SJCRH30 (cell line): ENCODE results near the gene SMIM20. TPM values are rescaled to one million over a fixed set of nuclear protein-coding genes. Genes with fewer than 3 reads are reported as not detected.

ENCODE experiments used
- DNase-seq, 2 experiments: peaks; one replicate each; pipeline ENCODE4 v3.0.0-alpha.2; 2015 to 2020
- H3K27ac ChIP-seq: fragments of 250-450 bp; sonication (Bioruptor Pico); 2 replicates; pipeline ENCODE4 v1.5.1; 2020; ENCODE audit warnings: mild to moderate bottlenecking, moderate library complexity
- H3K27me3 ChIP-seq: fragments of 250-450 bp; sonication (Bioruptor Pico); 2 replicates; pipeline ENCODE4 v1.5.1; 2020; ENCODE audit warnings: mild to moderate bottlenecking, moderate library complexity
- H3K36me3 ChIP-seq: fragments of 250-450 bp; sonication (Bioruptor Pico); 2 replicates; pipeline ENCODE4 v1.5.1; 2020; ENCODE audit warnings: mild to moderate bottlenecking, moderate library complexity
- H3K4me1 ChIP-seq: fragments of 250-450 bp; sonication (Bioruptor Pico); 2 replicates; pipeline ENCODE4 v1.5.1; 2020; ENCODE audit warnings: mild to moderate bottlenecking, moderate library complexity
- H3K4me3 ChIP-seq: fragments of 250-450 bp; sonication (Bioruptor Pico); 2 replicates; pipeline ENCODE4 v1.5.1; 2020; ENCODE audit warnings: mild to moderate bottlenecking, moderate library complexity
- H3K9me3 ChIP-seq: fragments of 250-450 bp; sonication (Bioruptor Pico); replicated peaks from 2 replicates; pipeline ENCODE4 v1.5.1; 2020; ENCODE audit warnings: mild to moderate bottlenecking, moderate library complexity
- total RNA-seq: library from RNA; depleted of rRNA; stranded (reverse); fragments of >200 nt; shearing (Covaris generic); gene quantifications from 2 replicates; pipeline ENCODE4 v1.2.3, GENCODE V29; 2014

The SMIM20 gene
- total RNA-seq, 1 experiment from 2014 or later: 40.6 TPM

DNA sequence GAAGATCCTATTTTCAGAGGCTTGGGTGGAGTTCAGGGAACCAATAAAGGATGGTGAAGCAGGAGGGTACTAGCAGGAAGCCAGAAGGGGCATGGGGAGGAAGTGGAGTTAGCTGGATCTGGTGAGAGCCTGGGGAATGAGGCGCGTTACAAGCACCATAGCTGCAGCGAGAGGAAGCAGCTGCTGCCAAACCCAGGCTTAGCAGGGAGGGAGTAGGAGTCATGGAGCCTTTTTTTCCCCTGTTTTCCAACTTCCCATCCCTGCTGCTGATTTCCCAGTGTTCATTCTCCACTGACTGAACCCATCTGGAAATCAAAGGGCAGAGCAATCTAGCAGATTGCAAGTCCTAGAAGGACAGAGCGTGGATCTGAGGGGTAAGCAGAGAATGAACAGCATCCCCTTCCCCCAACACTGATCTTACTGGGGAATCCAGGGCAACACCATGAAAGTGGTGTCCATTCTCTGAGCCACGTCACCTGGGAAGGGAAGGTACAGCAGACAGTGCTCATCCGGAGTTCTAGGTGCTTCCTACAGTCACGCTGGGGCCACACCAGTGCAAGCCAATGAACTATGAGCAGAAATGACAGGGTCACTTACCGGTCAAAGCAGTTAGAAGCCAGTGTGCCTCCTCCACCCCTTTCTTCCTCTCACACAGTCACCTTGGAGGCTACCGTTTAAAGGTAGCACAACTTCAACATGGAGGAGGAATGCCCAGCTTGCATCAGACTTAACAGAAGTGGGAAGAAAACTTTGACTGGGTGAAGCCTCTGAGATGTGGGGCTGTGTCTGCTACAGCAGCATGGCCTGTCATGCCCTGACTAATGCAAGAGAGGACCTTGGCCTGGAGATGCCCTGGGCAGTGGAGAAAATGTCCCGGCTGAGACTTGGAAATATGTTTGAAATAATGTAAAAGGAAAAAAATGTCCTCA, 36.7 kb downstream of the SMIM20 start:
- Histone ChIP-seq H3K9me3 (no peaks in the 10 kb centered on the region; the same call in 1 of the 2 replicates), H3K36me3 (no peaks in the 10 kb centered on the region), H3K4me1 (peaks cover 28% of the 10 kb centered on the region), H3K27ac (no peak overlapping the region), H3K27me3 (0 out of 2 replicates have a peak, but pooled peaks cover 2% of the 10 kb centered on the region), H3K4me3 (no peak overlapping the region)
- peak; percentile 64 to 72 for DNase-seq

GRCh38 chr4:25951390-25951952, 37.5 kb downstream of the SMIM20 start:
- no peak for DNase-seq
- no peak overlapping the region for H3K27ac ChIP-seq
- 0 out of 2 replicates have a peak, but pooled peaks cover 2% of the 10 kb centered on the region for H3K27me3 ChIP-seq

DNA sequence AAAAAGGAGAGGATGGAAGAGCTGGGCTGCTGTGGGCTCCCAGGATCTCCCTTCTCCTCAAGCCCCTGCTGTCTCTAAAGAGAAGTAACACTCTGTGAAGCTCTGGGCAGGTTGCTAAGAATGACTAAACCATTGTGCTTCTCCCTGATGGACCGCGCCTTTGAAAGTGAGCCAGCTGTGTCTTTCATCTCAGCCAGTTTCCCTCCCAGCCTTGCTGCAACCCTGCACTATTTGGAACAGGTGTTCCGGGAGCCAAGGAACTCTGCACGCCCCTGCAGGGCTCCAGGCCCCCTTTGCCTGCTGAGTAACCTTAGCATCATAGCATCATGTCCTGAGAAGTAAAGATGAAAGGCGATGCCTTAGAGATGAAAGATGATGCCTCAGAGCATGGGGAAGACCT, 39.7 kb downstream of the SMIM20 start:
- peak; percentile 92 to 96 for DNase-seq
- no peaks in the 10 kb centered on the region for H3K27me3 ChIP-seq
- peaks cover 28% of the 10 kb centered on the region for H3K4me1 ChIP-seq
- H3K4me3 ChIP-seq: no peak overlapping the region
- H3K36me3 ChIP-seq: no peaks in the 10 kb centered on the region
- H3K9me3 ChIP-seq: no peaks in the 10 kb centered on the region; the same call in 1 of the 2 replicates
- H3K27ac ChIP-seq: 0 out of 2 replicates have a peak overlapping the region, but pooled peaks have one; percentile 5

More at GRCh38 chr4:25951390-25951952, 37.5 kb downstream of the SMIM20 start:
- H3K36me3 ChIP-seq: no peaks in the 10 kb centered on the region
- H3K4me1 ChIP-seq: peaks cover 28% of the 10 kb centered on the region
- H3K4me3 ChIP-seq: no peak overlapping the region
- H3K9me3 ChIP-seq: no peaks in the 10 kb centered on the region; the same call in 1 of the 2 replicates

GRCh38 chr4:25954293-25954904, 40.4 kb downstream of the SMIM20 start:
- Histone ChIP-seq H3K4me1 (peaks cover 25% of the 10 kb centered on the region), H3K27ac (no peak overlapping the region), H3K4me3 (no peak overlapping the region), H3K27me3 (no peaks in the 10 kb centered on the region), H3K9me3 (no peaks in the 10 kb centered on the region; the same call in 1 of the 2 replicates), H3K36me3 (no peaks in the 10 kb centered on the region)
- DNase-seq: no peak

GRCh38 chr4:25955705-25956104, 41.7 kb downstream of the SMIM20 start:
- Histone ChIP-seq H3K27me3 (no peaks in the 10 kb centered on the region), H3K36me3 (no peaks in the 10 kb centered on the region), H3K27ac (no peak overlapping the region), H3K4me3 (no peak overlapping the region), H3K4me1 (peaks cover 18% of the 10 kb centered on the region), H3K9me3 (no peaks in the 10 kb centered on the region)
- no peak for DNase-seq

DNA sequence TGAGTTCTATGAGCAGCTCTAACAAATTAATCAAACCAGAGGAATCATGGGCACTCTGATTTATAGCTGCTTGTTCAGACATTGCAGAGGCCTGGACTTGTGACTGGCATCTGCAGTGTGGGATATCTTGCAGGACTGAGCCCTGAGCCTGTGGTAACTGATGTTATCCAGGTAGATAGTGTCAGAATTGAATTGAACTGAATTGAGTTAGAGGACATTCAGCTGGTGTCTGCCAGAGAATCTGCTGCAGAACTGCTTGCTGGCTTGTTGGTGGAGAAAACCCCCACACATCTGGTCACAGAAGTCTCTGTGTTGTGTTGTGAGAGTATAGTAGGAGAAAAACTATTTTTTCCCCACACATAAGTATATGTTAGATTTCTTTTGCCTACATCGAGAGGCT, 42.2 kb downstream of the SMIM20 start:
- no peak for DNase-seq
- Histone ChIP-seq H3K36me3 (no peaks in the 10 kb centered on the region), H3K27me3 (no peaks in the 10 kb centered on the region), H3K4me1 (peaks cover 14% of the 10 kb centered on the region), H3K9me3 (no peaks in the 10 kb centered on the region), H3K27ac (no peak overlapping the region), H3K4me3 (no peak overlapping the region)

DNA sequence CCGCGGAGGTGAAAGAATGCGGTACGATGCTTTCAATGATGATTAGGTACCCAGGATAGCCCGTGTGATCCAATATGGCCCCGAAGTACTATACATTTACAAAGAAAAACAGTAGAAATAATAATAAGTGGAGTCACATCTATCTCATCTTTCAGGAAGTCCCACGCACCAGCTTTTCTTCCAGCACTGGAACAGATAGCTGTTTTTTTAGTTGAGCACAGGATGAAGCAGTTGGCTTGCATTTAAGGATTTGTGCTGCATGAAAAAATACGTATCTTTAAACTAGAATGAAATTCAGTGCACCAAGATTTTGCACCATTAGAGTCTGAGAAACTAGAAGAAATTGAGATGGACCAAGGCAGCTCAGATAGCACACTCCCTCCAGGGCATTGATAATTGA, 44.1 kb downstream of the SMIM20 start:
- Histone ChIP-seq H3K4me3 (no peak overlapping the region), H3K27ac (no peak overlapping the region), H3K36me3 (no peaks in the 10 kb centered on the region), H3K4me1 (peaks cover 9% of the 10 kb centered on the region), H3K9me3 (no peaks in the 10 kb centered on the region; the same call in 1 of the 2 replicates), H3K27me3 (no peaks in the 10 kb centered on the region)
- DNase-seq: no peak

DNA sequence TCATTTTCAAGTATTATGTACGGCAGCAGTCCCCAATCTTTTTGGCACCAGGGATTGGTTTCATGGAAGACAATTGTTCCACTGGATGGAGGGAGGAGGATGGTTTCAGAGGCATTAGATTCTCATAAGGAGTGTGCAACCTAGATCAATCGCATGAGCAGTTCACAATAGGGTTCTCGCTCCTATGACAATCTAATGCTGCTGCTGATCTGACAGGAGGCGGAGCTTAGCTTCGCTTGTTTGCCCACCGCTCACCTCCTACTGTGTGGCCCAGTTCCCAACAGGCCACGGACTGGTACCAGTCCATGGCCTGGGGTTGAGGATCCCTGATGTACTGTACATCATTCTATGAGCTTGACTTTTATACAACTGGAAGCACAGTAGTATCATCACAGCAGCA, 48.4 kb downstream of the SMIM20 start:
- H3K27ac ChIP-seq: no peak overlapping the region
- H3K36me3 ChIP-seq: no peaks in the 10 kb centered on the region
- no peaks in the 10 kb centered on the region for H3K4me1 ChIP-seq
- no peaks in the 10 kb centered on the region; the same call in 1 of the 2 replicates for H3K9me3 ChIP-seq
- no peak for DNase-seq
- no peak overlapping the region for H3K4me3 ChIP-seq
- no peaks in the 10 kb centered on the region for H3K27me3 ChIP-seq

GRCh38 chr4:25965629-25966028, 51.6 kb downstream of the SMIM20 start:
- DNase-seq: no peak
- Histone ChIP-seq H3K27me3 (no peaks in the 10 kb centered on the region), H3K27ac (no peak overlapping the region), H3K36me3 (no peaks in the 10 kb centered on the region), H3K4me1 (peaks cover 7% of the 10 kb centered on the region), H3K4me3 (no peak overlapping the region), H3K9me3 (no peaks in the 10 kb centered on the region; the same call in 1 of the 2 replicates)

- DNase-seq: no peak
- Histone ChIP-seq H3K27me3 (no peaks in the 10 kb centered on the region), H3K4me3 (no peak overlapping the region), H3K4me1 (peaks cover 11% of the 10 kb centered on the region), H3K36me3 (no peaks in the 10 kb centered on the region), H3K27ac (no peak overlapping the region), H3K9me3 (no peaks in the 10 kb centered on the region; the same call in 1 of the 2 replicates)
Observed at GRCh38 chr4:25966171-25966570, 52.2 kb downstream of the SMIM20 start.

GRCh38 chr4:25969374-25970155, 55.5 kb downstream of the SMIM20 start:
- H3K27me3 ChIP-seq: no peaks in the 10 kb centered on the region
- H3K9me3 ChIP-seq: no peaks in the 10 kb centered on the region
- peaks cover 17% of the 10 kb centered on the region for H3K4me1 ChIP-seq
- peak overlapping the region; percentile 52 for H3K4me3 ChIP-seq
- no peaks in the 10 kb centered on the region for H3K36me3 ChIP-seq
- H3K27ac ChIP-seq: peak overlapping the region; percentile 98
- peak; percentile 92 to 93 for DNase-seq

DNA sequence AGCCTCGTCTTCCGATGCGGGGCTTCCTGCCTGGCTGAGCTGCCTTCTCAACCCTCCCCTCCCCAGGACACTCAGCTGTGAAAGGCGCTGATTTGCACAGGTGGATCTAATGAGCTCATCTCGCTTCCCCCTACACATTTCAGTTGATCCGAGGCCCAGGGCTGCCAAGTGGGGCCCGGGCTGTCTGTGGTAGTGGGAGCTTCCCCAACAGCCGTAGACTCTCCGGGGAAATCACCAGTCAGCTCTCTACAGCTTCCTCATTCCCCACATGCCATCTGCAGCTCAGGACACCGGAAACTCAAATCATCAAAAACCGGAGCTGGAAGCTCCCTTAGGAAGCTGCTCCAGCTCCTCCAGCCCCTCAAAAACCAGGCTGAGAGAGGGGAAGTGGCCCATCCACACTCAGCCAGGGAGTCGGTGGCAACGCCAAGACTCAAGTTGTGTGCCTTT, 56.2 kb downstream of the SMIM20 start:
- H3K4me1 ChIP-seq: peaks cover 17% of the 10 kb centered on the region
- no peaks in the 10 kb centered on the region for H3K27me3 ChIP-seq
- peak overlapping the region; percentile 98 for H3K27ac ChIP-seq
- H3K9me3 ChIP-seq: no peaks in the 10 kb centered on the region
- peak overlapping the region; percentile 52 for H3K4me3 ChIP-seq
- H3K36me3 ChIP-seq: no peaks in the 10 kb centered on the region
- DNase-seq: peak; percentile 94

DNA sequence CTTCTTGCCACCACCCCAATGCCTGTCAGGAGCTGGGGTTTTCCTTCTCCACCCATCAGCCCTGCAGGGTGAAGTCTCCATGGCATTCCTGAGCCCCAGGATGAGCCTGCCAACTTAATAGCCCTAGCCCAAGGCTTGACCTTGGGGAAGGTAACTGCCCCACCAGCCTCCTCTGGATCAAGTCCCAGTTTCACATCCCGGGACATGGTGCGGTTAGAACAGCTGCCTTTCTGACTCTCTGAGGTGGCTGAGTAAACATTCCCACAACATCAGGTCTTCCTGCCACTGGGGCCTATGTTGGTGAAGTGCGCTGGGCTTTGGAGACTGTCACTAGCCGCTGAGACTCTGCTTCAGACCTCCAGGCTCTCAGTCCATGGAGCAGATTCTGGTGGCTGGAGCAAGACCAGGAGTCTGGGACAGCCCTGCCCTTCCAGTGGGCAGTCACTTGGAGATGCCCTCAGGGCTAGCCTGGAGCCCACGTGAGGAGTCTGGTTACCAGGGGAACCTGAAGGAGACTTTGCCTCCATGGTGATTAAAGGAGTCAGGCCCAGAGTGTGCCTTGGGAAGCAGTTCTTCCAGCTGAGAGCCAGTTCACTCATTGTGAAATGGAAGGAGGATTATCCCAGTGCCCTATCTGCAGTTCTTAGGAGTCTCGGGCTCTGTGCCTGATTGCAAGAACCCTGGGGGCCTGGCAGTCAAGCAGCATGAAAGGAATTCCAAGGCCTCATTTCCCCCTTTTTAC, 56.8 kb downstream of the SMIM20 start:
- H3K9me3 ChIP-seq: no peaks in the 10 kb centered on the region
- H3K27ac ChIP-seq: peak overlapping the region; percentile 98
- no peaks in the 10 kb centered on the region for H3K36me3 ChIP-seq
- DNase-seq: peak; percentile 95 to 98
- H3K4me1 ChIP-seq: peaks cover 17% of the 10 kb centered on the region
- H3K27me3 ChIP-seq: no peaks in the 10 kb centered on the region
- peak overlapping the region; percentile 52 for H3K4me3 ChIP-seq

DNA sequence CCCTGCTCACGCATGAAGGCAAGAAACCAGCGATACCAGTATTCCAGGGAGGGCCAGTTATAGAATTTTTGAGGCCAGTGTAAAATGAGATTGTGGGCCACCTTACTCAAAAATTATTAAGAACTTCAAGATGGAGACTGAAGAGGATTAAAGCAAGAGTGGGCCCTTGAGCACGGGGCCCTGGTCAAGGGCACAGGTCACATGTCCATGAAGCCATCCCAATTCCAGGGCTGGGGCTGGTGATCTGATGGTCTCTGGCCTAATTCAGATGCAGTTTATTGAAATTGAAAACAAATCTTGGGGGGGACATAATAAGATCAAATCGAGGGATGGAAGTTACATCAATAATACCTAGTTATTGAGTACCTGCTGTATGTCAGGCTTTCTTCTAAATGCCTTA, 58.3 kb downstream of the SMIM20 start:
- H3K36me3 ChIP-seq: no peaks in the 10 kb centered on the region
- no peak for DNase-seq
- H3K9me3 ChIP-seq: no peaks in the 10 kb centered on the region
- H3K4me3 ChIP-seq: no peak overlapping the region
- H3K27ac ChIP-seq: no peak overlapping the region
- no peaks in the 10 kb centered on the region for H3K27me3 ChIP-seq
- H3K4me1 ChIP-seq: peaks cover 17% of the 10 kb centered on the region
